UCSD-AML1 (cell line): Measurements from ENCODE around the gene LIMCH1.

Experiments
- DNase-seq: peaks from one replicate; lab custom pipeline; 2025; ENCODE audit not compliant: unreplicated experiment; lab: John Stamatoyannopoulos, UW

The LIMCH1 gene

DNA sequence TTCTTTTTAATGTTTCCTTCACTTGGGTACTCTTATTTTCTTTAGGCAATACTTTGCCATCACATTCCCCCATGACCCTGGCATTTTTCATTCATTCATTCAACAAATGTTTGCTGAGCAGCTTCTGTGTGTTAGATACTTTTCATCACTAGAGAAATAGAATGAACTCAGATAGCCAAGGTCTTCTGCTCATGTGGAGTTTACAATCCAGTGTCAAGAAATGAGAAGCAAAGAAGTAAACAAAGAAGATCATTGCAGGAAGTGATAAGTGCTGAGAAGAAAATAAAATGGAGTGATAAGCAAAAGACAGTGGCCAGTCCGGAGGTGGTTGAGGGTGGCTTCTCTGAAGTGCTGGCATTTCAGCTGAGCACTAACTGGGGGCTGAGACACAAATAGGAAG lies 63.1 kb downstream of the LIMCH1 start:
- DNase-seq: no peak

DNA sequence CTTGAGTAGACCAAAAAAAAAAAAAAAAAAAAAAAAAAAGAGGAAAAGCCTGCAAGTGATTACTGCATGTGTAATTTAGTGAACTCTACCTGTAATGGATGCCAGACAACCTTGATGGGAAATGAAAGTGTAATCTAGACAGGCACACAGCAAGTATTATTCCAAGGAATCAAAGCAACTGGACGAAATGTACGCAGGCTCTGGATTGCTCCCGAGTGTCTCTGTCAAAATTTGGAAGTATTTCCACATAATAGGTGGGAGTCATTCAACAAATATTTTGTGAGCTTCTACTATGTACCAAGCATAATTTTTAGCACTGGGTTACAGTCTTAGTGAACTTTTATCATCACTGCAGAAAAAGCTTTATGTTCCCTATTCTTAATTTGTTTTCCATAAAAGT lies 64.2 kb downstream of the LIMCH1 start:
- no peak for DNase-seq

DNA sequence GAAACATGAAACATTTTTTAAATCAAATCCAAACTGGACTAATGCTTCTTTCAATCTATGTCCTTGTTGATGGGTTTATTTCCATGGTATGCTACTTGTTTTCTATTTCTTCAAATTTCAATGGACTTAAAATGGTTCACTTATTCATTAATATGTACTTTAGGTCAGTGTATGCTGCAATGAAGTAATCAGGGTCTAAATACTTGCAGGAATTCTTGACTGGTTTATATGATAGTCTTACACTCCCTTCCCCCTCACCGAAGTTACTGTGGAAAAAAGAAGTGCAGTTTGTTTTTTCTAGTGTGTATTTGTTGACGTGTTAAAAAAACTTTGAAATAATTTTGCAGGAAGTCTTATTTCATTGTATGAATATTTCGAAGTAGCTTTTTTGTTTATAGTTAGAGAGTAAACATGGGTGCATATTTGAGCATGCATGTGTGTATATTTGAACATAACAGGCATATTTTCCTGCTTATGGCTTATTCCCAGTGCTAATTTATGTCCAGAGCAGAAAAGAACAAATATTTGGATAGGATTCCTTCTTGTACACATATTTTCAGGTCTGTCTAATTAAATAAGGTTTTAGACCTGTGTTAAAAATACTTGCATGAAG lies 65.0 kb downstream of the LIMCH1 start:
- DNase-seq: no peak

DNA sequence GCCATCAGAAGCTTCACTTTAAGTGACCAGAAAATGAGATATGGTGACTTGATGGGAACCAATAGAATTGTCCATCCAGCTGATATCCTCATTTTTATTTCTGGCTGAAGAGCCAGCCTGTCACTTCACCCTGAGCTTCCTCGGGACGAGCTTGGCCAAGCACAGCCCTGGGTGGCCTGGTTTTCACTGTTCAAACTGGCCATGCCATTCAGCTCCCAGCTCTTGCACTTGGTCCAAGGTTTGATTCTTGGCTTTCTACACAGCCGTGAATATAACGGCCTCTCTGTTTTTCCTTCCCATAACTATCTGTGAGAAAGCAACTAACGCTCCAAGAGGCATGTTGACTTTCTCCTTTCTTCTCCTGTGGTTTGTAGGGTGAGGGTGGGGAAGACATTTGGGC lies 71.9 kb downstream of the LIMCH1 start:
- DNase-seq: no peak

DNA sequence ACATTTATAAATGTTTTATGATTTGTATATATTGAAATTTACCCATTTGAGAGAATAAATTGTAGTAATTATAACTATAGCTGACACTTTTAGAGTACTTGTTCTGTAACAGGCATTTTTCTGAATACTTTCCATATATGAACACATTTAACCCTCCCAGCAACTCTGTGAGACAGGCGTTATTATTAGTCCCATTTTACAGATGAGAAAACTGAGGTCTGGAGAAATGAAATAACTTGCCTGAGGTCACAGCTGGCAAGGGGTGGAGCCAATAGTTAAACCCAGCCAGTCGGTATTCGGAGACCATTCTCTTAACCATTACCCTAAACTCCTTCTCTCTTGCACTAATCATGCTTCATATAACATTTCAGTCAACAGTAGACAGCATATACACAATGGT lies 72.5 kb downstream of the LIMCH1 start:
- DNase-seq: no peak

DNA sequence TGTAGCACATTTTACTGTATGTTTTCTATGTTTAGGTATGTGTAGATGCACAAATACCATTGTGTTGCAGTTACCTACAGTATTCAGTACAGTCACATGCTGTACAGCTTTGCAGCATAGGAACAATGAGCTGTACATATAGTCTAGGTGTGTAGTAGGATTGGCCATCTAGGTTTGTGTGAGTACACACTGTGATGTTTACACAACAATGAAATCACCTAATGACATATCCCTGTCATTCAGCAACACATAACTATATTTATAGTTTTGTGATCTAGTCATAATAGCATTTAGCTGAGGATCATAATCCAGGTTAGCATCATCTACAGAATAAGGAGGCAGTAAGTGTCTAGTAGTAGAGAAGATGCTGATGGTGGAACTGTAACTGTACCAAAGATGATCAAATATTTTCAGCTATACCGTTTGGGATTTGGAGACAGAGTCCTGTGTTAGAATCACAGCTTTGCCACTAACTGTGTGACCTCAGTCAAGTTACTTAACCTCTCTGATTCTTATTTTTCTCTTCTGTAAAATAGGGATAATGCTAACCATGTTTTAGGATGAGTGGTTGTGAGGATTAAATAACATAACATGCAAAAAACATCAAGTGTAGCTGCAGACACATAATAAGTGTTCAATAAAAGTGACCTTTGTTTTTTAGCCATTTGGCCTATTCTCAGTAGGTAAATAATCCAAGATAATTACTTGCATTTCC lies 73.3 kb downstream of the LIMCH1 start:
- DNase-seq: no peak

DNA sequence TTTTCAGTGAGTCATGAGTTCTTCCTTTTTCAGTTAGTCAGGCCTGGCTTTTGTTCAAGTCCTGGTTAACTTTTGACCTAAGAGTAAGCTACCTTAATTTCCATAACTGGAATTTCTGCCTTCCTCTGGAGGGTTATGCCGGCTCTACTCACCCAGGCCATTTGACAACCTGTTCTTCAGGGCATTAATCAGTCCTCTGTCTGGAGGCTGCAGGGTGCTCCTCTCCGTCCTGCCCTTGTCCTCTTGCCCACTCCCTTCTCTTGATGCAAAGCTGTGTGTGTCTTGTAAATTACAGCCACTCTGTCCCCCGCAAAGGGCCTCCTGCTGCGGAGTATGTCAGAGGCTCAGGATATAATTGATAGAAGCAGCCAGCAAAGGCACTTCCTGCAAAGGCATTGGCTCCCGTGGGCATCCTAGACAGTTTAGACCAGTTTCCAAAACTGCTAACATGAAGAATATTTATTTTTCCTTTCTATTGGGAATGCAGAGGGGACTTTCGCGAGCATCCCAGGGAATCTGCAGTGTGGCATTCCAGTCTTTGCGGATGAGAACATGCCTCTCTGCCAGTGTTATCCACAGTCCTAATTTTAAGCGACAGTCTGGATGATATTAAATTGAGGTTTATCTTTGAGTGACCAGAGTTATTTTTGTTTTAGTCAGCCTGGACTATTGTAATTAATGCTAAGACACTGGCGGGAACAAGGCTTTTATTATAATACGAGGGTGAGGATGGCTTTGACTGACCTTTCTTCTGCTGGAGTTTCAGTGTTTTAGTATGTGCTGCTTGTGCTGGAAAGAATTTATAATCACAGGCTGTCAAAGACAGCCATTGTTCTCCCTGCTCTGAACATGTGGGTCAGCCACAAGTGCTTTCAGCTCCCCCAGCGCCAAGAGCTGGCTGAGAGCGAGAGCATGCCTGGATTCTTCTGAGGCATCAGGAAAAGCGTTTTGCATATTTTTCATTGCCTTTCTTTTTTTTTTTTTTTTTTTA lies 74.2 kb downstream of the LIMCH1 start:
- DNase-seq: no peak

DNA sequence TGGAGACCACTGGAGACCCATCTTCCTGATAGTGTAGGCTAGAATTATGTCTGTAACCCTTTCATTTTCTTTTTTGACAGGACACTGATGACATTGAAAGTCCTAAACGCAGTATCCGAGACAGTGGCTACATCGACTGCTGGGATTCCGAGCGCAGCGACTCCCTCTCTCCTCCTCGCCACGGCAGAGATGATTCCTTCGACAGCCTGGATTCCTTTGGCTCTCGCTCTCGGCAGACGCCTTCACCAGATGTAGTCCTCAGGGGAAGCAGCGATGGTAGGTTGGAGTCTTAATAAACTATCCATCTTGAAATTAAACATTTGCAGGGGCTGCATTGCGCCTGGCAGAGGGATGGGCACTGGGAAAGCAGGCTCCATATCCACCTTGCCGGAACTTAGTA lies 75.4 kb downstream of the LIMCH1 start:
- DNase-seq: no peak

DNA sequence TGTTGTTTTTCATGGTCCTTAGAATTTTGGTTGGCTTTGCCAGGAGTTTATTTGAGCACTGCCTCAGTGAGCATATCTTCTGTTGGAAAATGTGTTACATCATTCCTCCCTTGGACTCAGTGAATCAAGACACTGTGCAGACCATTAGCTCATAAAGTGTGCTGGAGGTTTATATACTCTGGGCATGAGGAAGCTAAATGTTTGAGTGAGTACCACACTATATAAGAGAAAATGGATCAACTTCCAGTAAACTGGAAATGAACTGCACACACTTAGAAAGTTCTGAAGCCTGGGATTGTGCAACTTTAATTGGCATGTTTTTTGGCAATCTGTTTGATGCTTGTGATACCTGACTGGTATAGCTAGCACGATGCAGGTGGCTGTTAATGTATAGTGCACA lies 75.9 kb downstream of the LIMCH1 start:
- DNase-seq: no peak

DNA sequence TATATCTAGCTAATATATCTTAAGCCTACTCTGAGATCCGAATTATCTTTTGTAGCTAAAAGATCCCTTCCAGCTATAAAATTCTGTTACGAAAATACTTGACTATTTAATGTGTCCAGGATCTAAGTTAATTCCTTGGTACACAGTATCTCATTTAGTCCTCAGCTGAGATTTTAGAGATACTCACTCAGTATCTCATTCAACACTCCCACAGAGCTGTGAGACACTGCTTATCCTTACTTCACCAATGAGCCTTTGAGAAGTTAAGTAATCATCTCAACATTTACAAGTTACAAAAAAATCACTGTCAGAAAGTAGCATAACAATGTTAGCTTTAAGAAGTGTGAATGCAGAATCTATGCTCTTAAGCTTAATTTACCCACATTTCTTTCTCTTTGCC lies 76.6 kb downstream of the LIMCH1 start:
- DNase-seq: no peak

DNA sequence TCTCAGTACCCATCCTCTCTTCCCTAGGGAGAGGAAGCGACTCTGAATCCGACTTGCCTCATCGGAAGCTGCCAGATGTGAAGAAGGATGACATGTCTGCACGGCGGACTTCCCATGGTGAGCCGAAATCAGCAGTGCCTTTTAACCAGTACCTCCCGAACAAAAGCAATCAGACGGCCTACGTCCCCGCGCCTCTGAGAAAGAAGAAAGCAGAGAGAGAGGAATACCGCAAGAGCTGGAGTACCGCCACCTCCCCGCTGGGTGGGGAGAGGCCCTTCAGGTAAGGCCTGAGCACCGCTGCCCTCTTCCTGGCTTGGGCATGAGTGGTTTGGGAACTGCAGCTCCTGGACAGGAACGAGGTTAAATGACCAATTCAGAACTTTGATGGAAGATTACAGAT lies 81.2 kb downstream of the LIMCH1 start:
- DNase-seq: no peak

DNA sequence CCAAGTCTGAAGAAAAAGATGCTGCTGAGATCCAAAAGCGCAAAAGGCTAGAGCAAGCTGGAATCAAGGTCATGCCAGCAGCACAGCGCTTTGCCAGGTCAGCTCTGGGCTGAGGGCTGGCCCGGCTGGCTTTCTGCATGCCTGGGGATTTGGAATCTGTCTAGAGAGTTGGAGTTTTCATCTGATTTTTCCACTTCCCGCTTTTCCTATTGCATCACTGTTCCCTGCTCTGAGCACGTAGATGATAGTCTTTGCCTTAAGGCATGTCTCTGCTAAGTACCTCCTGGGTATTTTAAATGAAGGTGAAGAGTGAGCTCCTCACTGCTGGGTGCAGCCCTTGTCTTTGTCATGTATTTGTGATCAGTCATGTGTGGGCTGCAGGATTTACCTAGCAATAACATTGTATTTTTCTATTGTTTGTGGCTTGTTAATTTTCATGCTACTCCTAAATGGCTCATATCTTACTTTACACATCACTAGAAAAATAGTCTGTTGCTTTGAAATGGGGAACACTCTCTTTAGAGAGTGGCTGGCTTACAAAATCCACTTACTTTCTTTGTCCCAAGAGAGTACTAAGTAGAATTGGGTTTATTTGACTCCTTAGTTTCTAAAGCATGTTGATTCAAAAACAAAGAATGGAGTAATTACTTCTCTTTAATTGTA lies 82.8 kb downstream of the LIMCH1 start:
- DNase-seq: no peak

DNA sequence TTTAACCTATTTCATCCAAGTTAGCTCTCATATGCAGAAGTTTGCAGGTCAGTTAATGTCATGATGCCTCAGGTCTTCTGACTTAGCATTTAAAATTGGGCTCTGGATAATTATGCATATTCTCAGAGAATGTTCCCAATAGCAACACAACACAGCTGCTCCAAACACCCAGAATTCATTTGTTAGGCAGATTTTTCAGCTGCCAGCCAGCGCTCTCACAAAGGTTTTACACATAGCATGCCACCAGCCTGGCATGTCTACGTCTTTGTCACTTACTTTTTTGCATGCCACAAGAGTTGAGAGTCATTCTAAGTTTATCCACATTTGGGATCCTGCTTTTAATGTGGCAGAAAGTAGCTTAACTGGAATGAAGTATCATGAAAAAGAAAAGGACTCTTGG lies 84.8 kb downstream of the LIMCH1 start:
- no peak for DNase-seq

DNA sequence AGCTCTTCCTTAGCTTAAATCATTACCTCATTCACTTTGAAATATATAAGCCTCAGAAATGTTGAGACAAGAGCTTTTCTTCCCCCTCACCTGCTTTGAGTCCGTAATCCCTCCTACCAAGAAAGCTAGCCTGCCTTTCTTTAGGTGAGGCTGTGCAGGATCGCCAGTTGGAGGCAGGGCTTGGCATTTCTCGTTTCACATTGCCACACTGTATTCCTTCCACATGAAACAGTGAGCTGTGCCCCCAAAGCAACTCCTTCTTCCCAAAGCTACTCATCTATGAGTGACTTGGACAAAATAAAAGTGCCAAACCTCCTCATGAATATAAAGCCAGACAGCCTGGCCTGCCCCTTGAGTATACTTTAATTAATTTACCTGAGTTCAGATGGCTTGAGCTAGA lies 86.8 kb downstream of the LIMCH1 start:
- no peak for DNase-seq

DNA sequence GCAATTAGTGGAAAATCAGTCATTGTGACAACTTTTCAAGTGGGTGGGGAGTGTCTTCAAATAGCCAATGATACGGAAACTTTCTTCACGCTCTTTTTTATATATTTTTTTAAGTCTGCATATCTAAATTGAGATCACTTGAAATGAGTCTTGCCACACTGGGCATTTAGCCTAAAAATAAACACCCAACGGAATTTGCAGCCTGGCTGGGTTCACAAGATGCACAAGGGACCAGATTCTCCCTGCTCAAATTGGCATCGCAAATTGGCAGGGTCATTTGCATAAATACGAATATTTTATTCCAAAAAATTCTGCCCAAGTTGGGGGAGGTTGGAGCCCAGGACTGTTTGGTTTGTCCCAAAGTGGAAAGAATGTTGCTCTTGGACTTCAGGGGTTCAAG lies 87.6 kb downstream of the LIMCH1 start:
- DNase-seq: no peak

DNA sequence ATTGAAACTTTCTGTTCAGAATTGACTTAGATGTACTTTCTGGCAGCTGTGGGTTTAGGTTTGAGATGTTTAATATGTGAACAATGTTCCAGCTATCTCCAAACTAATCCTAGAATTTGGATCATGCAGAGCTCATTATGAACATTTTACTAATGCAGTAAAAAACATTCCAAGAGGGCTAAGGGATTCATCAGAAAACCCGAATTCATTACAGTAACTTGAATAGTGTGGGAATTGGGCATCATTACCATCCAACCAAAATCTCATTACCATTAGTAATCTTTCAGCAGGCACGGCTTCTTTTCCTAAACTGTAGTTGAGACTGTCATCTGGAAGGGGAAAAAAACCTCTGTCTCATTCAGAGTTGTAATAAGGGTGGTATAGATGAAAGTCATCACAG lies 91.0 kb downstream of the LIMCH1 start:
- DNase-seq: no peak

DNA sequence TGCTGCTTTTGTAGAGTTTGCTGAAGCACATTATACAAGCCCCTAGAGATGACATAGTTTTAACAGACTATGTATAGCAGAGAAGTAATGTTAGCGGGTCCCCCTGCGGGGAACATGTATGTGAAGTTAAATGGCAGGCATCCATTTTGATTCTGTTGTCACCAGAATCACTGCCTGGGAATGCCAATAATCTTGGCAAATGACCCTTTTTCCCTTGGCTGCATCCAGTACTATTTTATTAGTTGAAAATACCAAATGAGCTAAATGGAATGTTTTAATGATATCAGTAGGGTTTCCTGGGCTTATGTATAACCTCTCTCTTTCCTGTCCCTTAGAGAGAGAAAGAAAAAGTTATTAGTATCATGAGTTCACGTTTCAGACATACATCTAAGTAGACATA lies 93.6 kb downstream of the LIMCH1 start:
- no peak for DNase-seq

DNA sequence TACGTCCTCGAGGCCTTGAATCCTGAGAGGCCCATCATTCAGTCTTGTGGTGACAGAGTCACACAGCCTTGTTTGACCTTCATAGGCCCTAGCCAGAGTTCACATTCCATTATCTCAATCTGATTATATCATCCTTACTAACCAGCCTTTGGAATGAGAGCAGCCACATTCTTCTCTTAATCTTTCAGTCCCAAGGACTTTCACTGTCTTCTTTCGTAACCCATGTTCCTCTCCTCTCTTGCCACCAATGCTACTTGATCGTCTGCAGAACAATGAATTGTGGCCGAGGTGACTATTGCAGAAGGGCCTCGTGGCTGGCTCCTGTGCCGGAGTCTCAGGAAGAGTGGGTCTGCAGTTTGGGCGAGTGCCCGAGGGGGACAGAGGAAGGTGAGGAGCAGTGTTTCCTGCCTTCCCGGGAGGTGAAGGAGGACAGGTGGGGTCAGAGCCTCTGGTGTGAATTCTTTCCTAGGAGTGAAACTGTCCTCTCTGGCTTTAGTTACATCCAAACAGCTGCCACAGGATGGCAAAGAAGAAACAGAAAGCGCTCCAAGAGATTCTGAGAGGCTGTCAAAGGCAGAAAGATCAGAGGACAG lies 94.6 kb downstream of the LIMCH1 start:
- no peak for DNase-seq

DNA sequence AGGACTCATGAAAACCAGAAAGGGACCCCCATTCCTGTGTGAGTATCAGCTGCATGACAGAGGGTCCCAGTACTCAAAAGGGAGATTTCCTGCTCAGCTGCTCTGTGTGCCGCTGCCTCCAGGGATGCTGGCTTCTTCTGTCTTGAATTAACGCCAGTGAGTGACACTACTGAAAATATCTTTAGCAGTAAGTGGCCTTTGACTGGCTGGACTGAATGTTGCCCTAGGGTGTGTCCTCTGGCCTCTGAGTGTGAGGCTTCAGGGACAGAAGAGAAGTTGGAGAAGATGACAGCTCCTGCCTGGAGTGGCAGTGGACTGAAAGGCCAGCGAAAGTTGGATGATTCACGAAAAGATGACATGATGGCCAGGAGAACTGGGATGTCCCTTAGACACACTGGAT lies 95.4 kb downstream of the LIMCH1 start:
- no peak for DNase-seq

DNA sequence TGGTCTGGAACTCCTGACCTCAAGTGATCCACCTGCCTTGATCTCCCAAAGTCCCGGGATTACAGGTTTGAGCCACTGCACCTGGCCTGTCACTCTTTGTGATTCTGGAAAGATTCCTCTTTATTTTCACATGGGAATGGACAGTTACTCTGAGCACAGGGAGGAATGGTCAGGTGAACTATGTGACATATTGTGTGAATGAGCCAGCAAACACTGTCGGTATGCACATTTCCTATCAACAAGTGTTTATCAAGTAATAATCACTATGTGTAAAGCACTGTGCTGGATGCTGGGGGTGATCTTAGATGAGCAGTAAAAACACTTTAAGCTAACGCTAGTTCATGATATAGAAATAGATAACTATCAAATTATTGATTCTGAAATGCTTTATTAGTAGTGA lies 97.5 kb downstream of the LIMCH1 start:
- DNase-seq: no peak

DNA sequence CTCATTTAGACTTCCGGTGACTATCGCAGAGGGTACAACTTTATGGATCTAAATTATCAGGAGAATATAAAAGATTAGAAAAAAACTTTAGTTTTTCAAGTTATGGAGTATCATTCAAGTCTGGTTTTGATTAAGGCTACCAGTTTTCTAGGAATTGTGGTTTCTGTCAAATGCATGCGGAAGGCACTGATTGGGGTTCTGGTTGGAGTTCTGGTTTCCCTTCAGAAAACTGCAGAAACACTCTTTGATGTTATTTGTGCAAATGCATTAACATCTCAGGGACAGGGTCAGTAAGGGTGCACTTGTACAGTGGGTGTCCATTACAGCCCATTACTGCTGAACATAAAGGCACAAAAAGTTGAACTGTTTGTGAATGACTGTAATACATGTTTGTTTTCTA lies 100.2 kb downstream of the LIMCH1 start:
- DNase-seq: no peak
